ENCODE data around the gene RAB5A. TPM values are rescaled to one million over a fixed set of nuclear protein-coding genes. Genes with fewer than 3 reads are reported as not detected.
"Not testable (repeated sequence)": the region's sequence is repeated elsewhere in the genome, so short reads cannot be mapped to it uniquely, and the experiment has no call there.

Gene RAB5A
- total RNA-seq, 1 experiment from 2014 or later = 56.6 TPM

- DNase-seq (ENCODE audit: low spot score) = no peak
These were observed 76.9 kb downstream of the RAB5A start for GRCh38 chr3:20023623-20024405.

- no peak for DNase-seq (ENCODE audit: low spot score)
These were observed 80.2 kb downstream of the RAB5A start for GRCh38 chr3:20027136-20027535.

GRCh38 chr3:20028905-20029331 lies 82.0 kb downstream of the RAB5A start:
- no peak for DNase-seq (ENCODE audit: low spot score)

GRCh38 chr3:20031939-20032338 lies 85.0 kb downstream of the RAB5A start:
- DNase-seq (ENCODE audit: low spot score) = not testable (repeated sequence)

Other genes with a start within 250 kb of the RAB5A start
- 0.71 TPM in 1 of 2 replicates, not detected in the other for gene EFHB, start 12.9 kb upstream of the RAB5A start, total RNA-seq (2014; rRNA removed; shearing (Covaris generic))
- not detected in 2 replicates for gene PP2D1, start 65.2 kb downstream of the RAB5A start, total RNA-seq (2014; rRNA removed; shearing (Covaris generic))
- gene KAT2B, start 93.3 kb downstream of the RAB5A start, total RNA-seq (2014; rRNA removed; shearing (Covaris generic)) = 14.0 and 15.8 TPM in 2 replicates
- 30.0 and 33.5 TPM in 2 replicates for gene SGO1, start 239.1 kb downstream of the RAB5A start, total RNA-seq (2014; rRNA removed; shearing (Covaris generic))